GM12801 (cell line): ENCODE results near the gene HJURP.

Source experiments
- TF ChIP-seq, protein P1 (sequence below): IDR thresholded peaks from one replicate; pipeline ENCODE4 v1.5.1; 2011; ENCODE audit warnings: control low read depth; ENCODE audit not compliant: insufficient read length; ENCODE audit errors: extremely low read depth

Gene HJURP

DNA sequence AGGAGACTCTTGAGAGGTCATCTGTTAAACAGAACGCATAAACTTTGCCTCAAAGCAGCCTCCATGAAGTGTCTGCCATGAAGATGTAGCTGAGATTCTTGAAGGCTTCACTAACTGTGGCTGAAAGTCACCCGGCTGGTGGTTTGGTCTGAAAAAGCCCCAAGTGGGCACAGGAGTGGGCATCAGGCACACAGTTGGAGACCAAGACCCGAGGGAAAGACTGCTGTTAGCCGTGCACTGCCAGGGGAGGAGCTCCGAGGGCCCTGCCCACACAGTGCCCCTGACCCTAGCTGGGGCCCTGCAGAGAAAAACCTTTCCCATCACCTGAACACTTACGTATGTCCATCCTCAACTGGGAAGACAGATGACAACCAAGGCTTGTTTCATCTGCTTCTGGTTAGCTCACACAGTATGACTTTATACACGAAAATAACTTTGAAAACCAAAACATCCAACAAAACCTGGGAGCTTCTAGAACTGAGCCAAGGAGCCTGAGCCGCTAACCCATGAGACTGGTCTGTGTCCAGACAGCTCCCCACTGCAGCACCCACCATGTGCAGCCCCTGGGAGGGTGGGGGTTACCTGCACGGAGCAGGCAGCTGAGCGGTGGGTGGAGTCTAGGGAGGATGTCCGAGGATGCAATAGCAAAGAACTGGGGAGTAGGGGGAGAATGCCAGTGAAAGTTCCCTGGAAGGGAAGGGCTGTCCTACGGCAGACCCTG lies 15.4 kb downstream of the HJURP start:
- TF ChIP-seq, protein P1, sequence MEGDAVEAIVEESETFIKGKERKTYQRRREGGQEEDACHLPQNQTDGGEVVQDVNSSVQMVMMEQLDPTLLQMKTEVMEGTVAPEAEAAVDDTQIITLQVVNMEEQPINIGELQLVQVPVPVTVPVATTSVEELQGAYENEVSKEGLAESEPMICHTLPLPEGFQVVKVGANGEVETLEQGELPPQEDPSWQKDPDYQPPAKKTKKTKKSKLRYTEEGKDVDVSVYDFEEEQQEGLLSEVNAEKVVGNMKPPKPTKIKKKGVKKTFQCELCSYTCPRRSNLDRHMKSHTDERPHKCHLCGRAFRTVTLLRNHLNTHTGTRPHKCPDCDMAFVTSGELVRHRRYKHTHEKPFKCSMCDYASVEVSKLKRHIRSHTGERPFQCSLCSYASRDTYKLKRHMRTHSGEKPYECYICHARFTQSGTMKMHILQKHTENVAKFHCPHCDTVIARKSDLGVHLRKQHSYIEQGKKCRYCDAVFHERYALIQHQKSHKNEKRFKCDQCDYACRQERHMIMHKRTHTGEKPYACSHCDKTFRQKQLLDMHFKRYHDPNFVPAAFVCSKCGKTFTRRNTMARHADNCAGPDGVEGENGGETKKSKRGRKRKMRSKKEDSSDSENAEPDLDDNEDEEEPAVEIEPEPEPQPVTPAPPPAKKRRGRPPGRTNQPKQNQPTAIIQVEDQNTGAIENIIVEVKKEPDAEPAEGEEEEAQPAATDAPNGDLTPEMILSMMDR = no peak

DNA sequence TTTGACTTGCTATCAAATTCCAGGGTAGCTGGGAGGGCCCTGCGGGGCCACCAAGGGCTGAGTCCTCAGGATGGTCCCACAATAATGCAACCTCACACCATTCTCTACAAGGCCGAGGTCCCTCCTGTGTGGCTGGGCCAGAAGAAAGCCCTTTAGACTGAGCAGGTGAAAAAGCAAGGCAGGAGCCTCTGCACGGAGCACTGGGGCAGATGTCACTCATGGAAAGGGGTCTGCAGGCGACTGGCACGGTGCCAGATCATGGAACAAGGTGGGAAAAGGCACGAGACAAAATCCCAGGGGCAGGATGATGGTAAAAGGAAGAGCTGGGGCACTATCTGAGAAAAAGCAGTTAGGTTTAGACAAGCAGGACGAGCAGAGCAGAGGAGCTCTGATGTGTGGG lies 16.1 kb downstream of the HJURP start:
- TF ChIP-seq, protein P1 = no peak

DNA sequence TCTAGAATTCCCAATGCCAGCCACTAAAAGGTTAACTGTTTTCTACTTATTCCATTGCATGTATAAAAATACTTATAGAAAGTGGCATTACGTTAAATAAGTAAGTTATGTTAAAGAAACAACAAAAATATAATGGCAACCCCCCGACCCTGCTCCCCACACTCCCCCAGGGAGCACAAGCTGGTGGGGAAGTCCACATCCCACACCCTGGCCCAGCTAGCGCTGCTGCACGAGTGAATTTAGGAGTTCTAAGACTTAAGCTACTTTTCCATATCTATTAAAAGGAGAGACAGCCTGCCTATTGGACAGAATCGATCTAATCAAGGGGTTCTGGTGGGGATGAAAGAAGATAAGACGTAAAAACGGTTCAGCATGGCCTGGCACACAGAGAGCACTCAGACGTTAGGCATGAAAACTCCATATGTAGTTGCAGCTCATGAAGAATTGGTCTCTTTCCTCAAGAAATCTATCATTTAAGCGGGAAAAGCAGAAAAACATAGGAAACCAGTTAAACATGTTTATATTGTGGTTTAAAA lies 16.6 kb downstream of the HJURP start:
- TF ChIP-seq, protein P1 = no peak

DNA sequence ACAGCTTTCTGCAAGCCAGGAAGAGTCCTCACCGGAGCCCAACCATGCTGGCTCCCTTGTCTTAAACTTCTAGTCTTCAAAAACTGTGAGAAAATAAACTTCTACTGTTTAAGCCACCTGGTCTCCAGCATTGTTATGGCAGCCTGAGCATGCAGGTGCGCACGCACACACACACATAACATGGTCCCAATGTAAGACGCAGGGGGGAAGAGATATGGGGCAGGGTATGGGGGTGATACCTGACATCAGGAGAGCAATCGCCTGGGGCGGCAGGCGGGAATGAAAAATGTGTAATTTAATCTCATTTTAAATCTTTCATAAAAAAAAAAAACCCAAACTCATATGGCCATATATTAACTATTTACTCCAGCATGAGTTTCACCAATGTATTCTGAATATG lies 18.0 kb downstream of the HJURP start:
- TF ChIP-seq, protein P1 = no peak

DNA sequence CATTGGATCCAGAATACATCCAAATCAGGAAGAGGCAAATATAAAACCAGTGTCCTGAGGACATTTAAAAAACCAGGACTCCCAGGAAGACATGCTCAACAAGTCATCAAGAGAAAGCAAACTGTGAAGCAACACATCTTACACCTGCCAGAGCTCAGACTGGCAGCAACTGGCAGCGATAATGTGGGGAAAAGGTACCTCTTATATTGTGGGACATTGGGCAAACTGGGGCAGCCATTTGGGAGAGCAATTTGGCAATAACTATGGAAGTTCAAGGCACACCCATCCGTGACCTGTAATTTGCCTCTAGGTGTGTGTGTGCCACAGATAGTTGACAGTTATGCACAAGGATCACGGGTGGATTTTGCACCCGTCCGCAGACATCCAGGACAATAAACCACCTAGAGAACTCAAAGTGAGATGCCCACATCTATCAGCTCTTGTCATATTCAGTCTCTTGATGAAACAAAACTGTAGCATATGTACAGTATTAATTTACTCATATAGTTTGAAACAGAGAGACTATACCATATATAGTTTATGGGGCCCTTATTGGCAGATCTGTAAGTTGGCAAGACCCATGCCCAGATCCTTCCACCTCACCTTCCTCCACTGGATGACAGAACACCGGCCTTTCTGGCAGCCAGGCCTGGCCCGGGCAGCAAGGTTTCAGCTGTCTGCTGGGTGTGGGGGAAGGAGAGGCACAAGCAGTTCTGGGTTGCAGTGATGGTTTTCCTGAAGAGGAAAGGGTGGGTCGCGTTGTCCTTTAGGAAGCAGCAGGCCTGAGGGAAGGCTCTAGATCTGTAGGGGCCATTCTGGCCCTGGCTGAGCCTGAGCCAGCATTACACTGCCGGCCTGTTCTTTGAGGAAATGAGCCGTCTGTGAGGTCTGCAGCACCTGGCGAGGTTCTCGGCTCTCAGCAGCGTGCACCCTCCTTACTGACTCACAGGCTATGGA lies 18.8 kb downstream of the HJURP start:
- TF ChIP-seq, protein P1 = no peak

DNA sequence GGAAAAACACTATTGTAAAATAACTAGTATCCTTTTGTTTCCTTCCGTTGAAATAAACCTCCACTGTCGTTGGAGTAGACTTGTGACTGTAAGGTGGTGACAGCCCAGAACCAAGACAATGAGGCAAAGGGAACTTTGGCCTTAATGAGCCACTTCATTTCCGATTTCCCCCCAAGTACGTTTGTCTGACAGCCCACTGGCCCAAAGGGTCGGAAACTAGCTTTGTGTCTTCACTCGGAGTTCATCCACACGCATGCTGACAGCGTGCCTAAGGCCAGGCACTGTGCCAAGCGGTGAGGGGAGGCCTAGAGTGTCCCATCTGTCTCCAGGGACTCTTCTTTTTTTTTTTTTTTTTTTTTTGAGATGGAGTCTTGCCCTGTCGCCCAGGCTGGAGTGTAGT lies 21.0 kb downstream of the HJURP start:
- TF ChIP-seq, protein P1 = no peak

DNA sequence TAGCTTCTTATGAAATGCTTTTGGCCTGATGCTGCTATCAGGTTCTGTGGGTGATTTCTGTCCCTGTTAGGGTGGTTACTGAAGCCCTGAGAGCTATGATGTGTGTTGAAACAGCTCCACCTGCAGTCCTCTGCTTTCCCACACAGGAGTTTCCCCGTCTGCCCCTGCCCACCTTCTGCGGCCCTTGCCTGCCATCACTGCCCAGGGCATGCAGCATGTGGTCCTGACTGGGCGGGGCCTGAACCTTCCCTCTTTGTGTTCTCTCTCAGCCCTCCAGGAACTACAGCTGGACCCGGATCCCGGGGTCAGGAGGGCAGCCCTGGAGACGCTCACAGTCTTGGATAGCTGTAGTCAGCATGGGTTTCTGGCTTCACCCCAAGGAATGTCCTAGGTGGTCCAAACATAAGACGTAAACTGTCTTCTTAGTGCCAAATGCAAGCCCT lies 21.4 kb downstream of the HJURP start:
- TF ChIP-seq, protein P1 = no peak
